ENCODE measurements around the gene HOXD9.

The HOXD9 gene

GRCh38 chr2:176171351-176172006 is 49.0 kb downstream of the HOXD9 start:
- no peak for DNase-seq

GRCh38 chr2:176172007-176172894 is 49.7 kb downstream of the HOXD9 start:
- DNase-seq = no peak

GRCh38 chr2:176172895-176173566 is 50.5 kb downstream of the HOXD9 start:
- DNase-seq = no peak

- DNase-seq = no peak
These were observed 51.3 kb downstream of the HOXD9 start for GRCh38 chr2:176173567-176174381.

- no peak for DNase-seq
These were observed 51.9 kb downstream of the HOXD9 start for GRCh38 chr2:176174382-176174823.

All from hematopoietic multipotent progenitor cell treated with erythropoietin and hydrocortisone succinate and interleukin-3 and kit ligand, for 8 days (in vitro differentiated cells).